Stimulated activated CD4-positive, alpha-beta T cell treated with anti-CD3 and anti-CD28 coated beads, TNF-alpha, amount 100 ng/mL, for 24 hours (primary cell): ENCODE results near the gene KLHL21.

ENCODE experiments used
- DNase-seq, 3 experiments: peaks; one replicate each; pipeline ENCODE4 v3.0.0-alpha.2; 2020; ENCODE audit warnings: low read depth in 3 of 3

KLHL21 gene

GRCh38 chr1:6554031-6554906 lies 48.4 kb downstream of the KLHL21 start, which contains the start of gene NOL9:
Gene NOL9 (minus strand): TSS chr1:6554513. CDS start chr1:6554502, 11 bp downstream.
- DNase-seq: peak; percentile 86 to 94 (median 94)

DNA sequence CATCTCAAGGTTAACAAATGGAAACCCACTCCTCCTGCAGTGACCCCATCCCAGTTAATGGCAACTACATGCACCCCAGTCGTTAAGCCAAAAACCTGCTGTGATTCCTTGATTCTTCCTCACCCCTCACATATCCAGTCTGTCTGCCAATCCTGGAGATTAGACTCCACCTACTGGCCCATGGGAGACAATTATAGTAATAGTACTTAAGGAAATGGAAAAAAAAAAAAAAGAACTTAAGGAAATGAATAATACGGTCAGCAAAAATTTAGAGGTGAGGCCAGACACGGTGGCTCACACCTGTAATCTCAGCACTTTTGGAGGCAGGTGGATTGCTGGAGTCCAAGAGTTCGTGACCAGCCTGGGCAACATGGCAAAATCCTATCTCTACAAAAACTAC lies 55.4 kb downstream of the KLHL21 start:
- no peak for DNase-seq

DNA sequence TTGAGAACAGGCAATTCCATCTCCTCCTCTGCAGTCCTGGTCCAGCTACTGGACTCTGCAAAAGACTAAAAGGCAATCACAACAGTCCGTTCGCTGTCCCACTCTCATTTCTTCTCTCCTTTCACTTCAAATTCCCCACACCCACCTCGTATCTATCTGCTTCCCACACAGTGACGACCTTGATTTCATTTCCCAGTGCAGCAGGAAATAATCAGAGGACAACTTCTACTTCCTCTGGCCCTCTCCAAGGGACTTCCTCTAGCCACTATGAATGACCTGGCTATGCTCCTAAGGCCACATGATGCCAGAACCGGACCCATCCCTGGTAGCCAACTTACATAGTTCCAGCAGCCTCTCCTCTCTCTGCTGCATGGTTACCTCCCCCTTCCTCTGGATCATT lies 56.3 kb downstream of the KLHL21 start:
- no peak for DNase-seq

GRCh38 chr1:6545276-6546112 lies 57.2 kb downstream of the KLHL21 start:
- DNase-seq: no peak

- no peak for DNase-seq
Measured at GRCh38 chr1:6544831-6545230, 57.8 kb downstream of the KLHL21 start.
